ENCODE measurements around the gene SH3PXD2B. TPM values are rescaled to one million over a fixed set of nuclear protein-coding genes. Genes with fewer than 3 reads are reported as not detected.

The SH3PXD2B gene
- total and polyA plus RNA-seq, 2 of the 13 experiments (the other 11 are each of a cell fraction or from before 2014, with no cell fraction given): 3.4 to 4.6 TPM

GRCh38 chr5:172420235-172420939 is 33.9 kb downstream of the SH3PXD2B start (continued):
- TF ChIP-seq, protein P1, sequence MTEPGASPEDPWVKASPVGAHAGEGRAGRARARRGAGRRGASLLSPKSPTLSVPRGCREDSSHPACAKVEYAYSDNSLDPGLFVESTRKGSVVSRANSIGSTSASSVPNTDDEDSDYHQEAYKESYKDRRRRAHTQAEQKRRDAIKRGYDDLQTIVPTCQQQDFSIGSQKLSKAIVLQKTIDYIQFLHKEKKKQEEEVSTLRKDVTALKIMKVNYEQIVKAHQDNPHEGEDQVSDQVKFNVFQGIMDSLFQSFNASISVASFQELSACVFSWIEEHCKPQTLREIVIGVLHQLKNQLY (CRISPR knock-in tag; IDR thresholded peaks at IDR 0.05): 0 out of 2 replicates have a peak, but pooled peaks have one; percentile 16

DNA sequence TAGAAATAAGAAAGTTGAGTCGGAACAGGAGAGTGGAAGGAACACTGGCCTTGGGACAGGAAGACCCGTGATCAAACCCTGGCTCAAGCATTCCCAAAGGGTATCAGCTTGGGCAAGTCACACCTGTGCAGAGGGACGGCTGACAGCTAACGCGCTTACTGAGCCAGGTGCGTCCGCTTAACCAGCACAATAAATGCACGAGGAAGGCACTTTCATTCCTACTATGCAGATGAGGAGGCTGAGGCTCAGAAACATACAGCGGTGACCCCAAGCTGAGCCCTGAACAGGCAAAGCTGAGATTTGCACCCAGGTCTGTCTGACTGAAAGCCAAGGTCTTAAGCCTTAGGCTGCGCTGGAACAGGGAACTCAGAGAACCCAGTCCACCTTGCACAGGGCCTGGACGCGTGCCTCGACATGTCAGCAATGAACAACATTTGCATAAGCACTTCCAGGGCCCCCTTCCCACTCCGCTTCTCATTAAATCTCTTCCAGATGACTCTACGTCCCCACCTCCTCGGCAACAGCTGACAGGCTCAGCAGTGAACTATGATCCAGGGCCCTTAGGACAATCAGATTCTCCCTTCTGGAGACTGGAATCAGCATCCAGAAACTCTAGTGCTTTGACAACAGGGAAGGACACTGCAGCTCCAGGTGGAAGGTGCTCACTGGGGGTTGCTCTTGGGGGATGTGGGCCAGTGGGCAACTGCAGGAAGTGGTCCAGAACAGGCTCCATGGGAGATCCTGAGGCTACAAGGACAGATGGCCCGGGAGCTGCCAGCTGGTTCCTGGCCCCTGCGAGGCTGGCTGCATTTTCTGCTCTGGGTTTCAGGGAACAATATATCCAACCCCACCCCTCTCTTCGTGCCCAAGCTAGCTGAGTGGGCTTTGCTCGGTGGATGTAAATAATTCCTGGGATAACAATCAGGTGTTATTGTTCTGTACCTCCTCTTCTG is 35.2 kb downstream of the SH3PXD2B start:
- no peak for FAIRE-seq
- in situ Hi-C loops (cut with HindIII; ENCODE audit: extremely low pct_ligation_motif_present, low pct_unique_long_range_greater_than_20kb): loop anchor here (5.0 kb wide), 1 partner anchor 33 kb away; the partner anchor contains the start of gene SH3PXD2B
- Histone ChIP-seq H3K9ac (ENCODE audit: insufficient read depth, low read depth, low read length) (no peak overlapping the region), H3K4me2 (ENCODE audit: low read depth, low read length) (0 out of 2 replicates have a peak overlapping the region, but pooled peaks have one; percentile 55), H3K9me3 (ENCODE audit: low read length) (no peaks in the 10 kb centered on the region), H2AFZ (ENCODE audit: low read length) (no peak overlapping the region), H3K36me3 (replicated peaks in 1 of 2; ENCODE audit: control insufficient read depth in 1 of 2, insufficient read depth in 2 of 2, low read length in 2 of 2) (no peaks in the 10 kb centered on the region; a peak in 1 of 5 replicates), H3K4me3 (replicated peaks in 1 of 3; ENCODE audit: insufficient read depth in 1 of 3, low read depth in 2 of 3, low read length in 3 of 3) (no peak overlapping the region), H3K27ac (ENCODE audit: extremely low read length, insufficient read depth, low read length) (no peak overlapping the region), H4K20me1 (ENCODE audit: insufficient read depth, low read length) (no peaks in the 10 kb centered on the region), H3K79me2 (ENCODE audit: insufficient read depth, low read length) (no peaks in the 10 kb centered on the region), H3K27me3 (ENCODE audit: control insufficient read depth in 1 of 2, insufficient read depth in 2 of 2, low read length in 2 of 2) (no peaks in the 10 kb centered on the region), H3K4me1 (ENCODE audit: insufficient read depth, low read length) (peaks cover 70% of the 10 kb centered on the region)
- 72% methylated on average over 11 of the region's 20 CpGs for WGBS (ENCODE audit: low lambda C conversion rate)
- intact Hi-C loops (cut with micrococcal nuclease; ENCODE audit: unreplicated experiment): no loop called here
- no peak for ATAC-seq
- ChIA-PET POLR2A (no interaction called here), CTCF (ENCODE audit: low intra/inter-chr PET ratio, low total read pairs) (no interaction called here)
- DNase-seq (ENCODE audit: low spot score): no peak
- BruUV-seq (replicated peaks): no TSS peak
- TF ChIP-seq, protein P2, sequence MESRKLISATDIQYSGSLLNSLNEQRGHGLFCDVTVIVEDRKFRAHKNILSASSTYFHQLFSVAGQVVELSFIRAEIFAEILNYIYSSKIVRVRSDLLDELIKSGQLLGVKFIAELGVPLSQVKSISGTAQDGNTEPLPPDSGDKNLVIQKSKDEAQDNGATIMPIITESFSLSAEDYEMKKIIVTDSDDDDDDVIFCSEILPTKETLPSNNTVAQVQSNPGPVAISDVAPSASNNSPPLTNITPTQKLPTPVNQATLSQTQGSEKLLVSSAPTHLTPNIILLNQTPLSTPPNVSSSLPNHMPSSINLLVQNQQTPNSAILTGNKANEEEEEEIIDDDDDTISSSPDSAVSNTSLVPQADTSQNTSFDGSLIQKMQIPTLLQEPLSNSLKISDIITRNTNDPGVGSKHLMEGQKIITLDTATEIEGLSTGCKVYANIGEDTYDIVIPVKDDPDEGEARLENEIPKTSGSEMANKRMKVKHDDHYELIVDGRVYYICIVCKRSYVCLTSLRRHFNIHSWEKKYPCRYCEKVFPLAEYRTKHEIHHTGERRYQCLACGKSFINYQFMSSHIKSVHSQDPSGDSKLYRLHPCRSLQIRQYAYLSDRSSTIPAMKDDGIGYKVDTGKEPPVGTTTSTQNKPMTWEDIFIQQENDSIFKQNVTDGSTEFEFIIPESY (CRISPR knock-in tag; IDR thresholded peaks at IDR 0.05): no peak
- TF ChIP-seq RXRB (CRISPR knock-in tag; IDR thresholded peaks at IDR 0.05; ENCODE audit: borderline replicate concordance) (no peak), RFX5 (IDR thresholded peaks at IDR 0.05; ENCODE audit: low read depth, low read length) (peak; percentile 87), ZMYM4 (CRISPR knock-in tag; IDR thresholded peaks at IDR 0.05) (no peak), ZNF569 (CRISPR knock-in tag; IDR thresholded peaks at IDR 0.05; ENCODE audit: borderline replicate concordance) (no peak), GATAD2A (CRISPR knock-in tag; IDR thresholded peaks at IDR 0.05) (no peak), ZNF3 (CRISPR knock-in tag; IDR thresholded peaks at IDR 0.05) (no peak), ZBTB46 (CRISPR knock-in tag; IDR thresholded peaks at IDR 0.05; ENCODE audit: borderline replicate concordance) (no peak), TFAP4 (IDR thresholded peaks at IDR 0.05; ENCODE audit: borderline replicate concordance, low read depth) (peak; percentile 59; the same call in 1 of the 2 replicates), ZEB1 (IDR thresholded peaks at IDR 0.05; ENCODE audit: insufficient replicate concordance, low read depth) (no peak), FOSL1 (CRISPR knock-in tag; IDR thresholded peaks at IDR 0.05; ENCODE audit: borderline replicate concordance) (no peak), ZNF615 (CRISPR knock-in tag; IDR thresholded peaks at IDR 0.05; ENCODE audit: borderline replicate concordance) (no peak), DNMT3B (CRISPR knock-in tag; conservative IDR thresholded peaks at IDR 0.05) (no peak), HNF4A (CRISPR knock-in tag; IDR thresholded peaks at IDR 0.05) (peak; percentile 32; the same call in 1 of the 2 replicates)
